ENCODE data around the gene DBF4B. TPM values are rescaled to one million over a fixed set of nuclear protein-coding genes. Genes with fewer than 3 reads are reported as not detected.
A peak's percentile ranks its signal among the peaks of the same experiment; 100 is the strongest.

DBF4B gene
- total RNA-seq, 1 experiment from 2014 or later, result 26.1 TPM

GRCh38 chr17:44778656-44779210 lies 70.3 kb downstream of the DBF4B start (continued):
- no peak for TF ChIP-seq JUND (IDR thresholded peaks at IDR 0.05)

GRCh38 chr17:44779211-44780025 lies 71.0 kb downstream of the DBF4B start:
- intact Hi-C loops (cut with micrococcal nuclease), result loop anchor here (1.0 to 10.0 kb wide), 5 partner anchors 86 to 355 kb away; partner anchors contain the start of genes ACBD4 and PLCD3
- ChIA-PET POLR2A (interaction anchor here (0.6 kb wide), 1 partner anchor 31 kb away, joined by 3 read pairs; no protein-coding TSS in a partner anchor), CTCF (interaction anchor here (0.7 to 5.3 kb wide), 19 partner anchors 14 to 771 kb away, joined by 3 to 52 read pairs (median 5); partner anchors contain the start of gene HIGD1B), RAD21 (ENCODE audit: low non-redundant PET in 1 of 2, low total read pairs in 2 of 2, uncharacterized antibody in 2 of 2, unreplicated experiment in 2 of 2) (interaction anchor here (0.9 to 1.3 kb wide), 3 partner anchors 53 to 99 kb away, joined by 3 to 4 read pairs (median 4); no protein-coding TSS in a partner anchor)
- H4K20me1 ChIP-seq (ENCODE audit: insufficient read depth), result no peaks in the 10 kb centered on the region
- peak overlapping the region; percentile 80 for H3K4me2 ChIP-seq (ENCODE audit: low read length)
- no peaks in the 10 kb centered on the region for H3K79me2 ChIP-seq (ENCODE audit: insufficient read depth, low read length)
- peak; percentile 81 to 99 (median 98) for TF ChIP-seq CTCF (IDR thresholded peaks at IDR 0.05 in 2 of 3, conservative IDR thresholded peaks at IDR 0.05 in 1 of 3; ENCODE audit: borderline replicate concordance in 1 of 3, insufficient read depth in 1 of 3, low read depth in 2 of 3, low read length in 2 of 3)
- no peak for TF ChIP-seq FOSL1 (IDR thresholded peaks at IDR 0.05; ENCODE audit: low read depth)
- TF ChIP-seq RAD21 (IDR thresholded peaks at IDR 0.05; ENCODE audit: low read depth), result peak; percentile 94
- no peaks in the 10 kb centered on the region for H3K9me3 ChIP-seq (ENCODE audit: control insufficient read depth in 1 of 2, insufficient read depth in 1 of 2, low read depth in 1 of 2, low read length in 2 of 2)
- no peak overlapping the region for H2AFZ ChIP-seq (ENCODE audit: low read depth, low read length, poor library complexity, severe bottlenecking)
- ATAC-seq (peak; percentile 47), DNase-seq (ENCODE audit: low read depth, low spot score) (peak; percentile 33)
- no peaks in the 10 kb centered on the region for H3K9me2 ChIP-seq (ENCODE audit: insufficient read depth)
- no peaks in the 10 kb centered on the region for H3K36me3 ChIP-seq (ENCODE audit: control insufficient read depth in 1 of 2, insufficient read depth in 2 of 2, low read length in 2 of 2)
- peaks cover 3 to 42% of the 10 kb centered on the region in 2 experiments; a peak in 3 of 4 replicates for H3K4me1 ChIP-seq (ENCODE audit: control insufficient read depth in 1 of 2, insufficient read depth in 2 of 2, low read length in 2 of 2)
- BruUV-seq (replicated peaks), result no TSS peak
- no peaks in the 10 kb centered on the region for H3K27me3 ChIP-seq (ENCODE audit: insufficient read depth, low read length)
- H3K27ac ChIP-seq (ENCODE audit: low read depth, low read length), result peak overlapping the region; percentile 42; the same call in 1 of the 2 replicates
- peak overlapping the region; percentile 32 to 51 for H3K4me3 ChIP-seq (replicated peaks in 1 of 2; ENCODE audit: low read depth in 1 of 2, low read length in 2 of 2)
- peak overlapping the region; percentile 42 for H3K9ac ChIP-seq (ENCODE audit: low read length)
